ENCODE data around the gene VEZT. TPM values are rescaled to one million over a fixed set of nuclear protein-coding genes. Genes with fewer than 3 reads are reported as not detected.

Gene VEZT
- total RNA-seq, 3 donors from 2014 or later: 58.4 to 72.8 (median 61.6) TPM

- ATAC-seq: no peak
- intact Hi-C loops (cut with DNase I, micrococcal nuclease): no loop called here
Observed at GRCh38 chr12:95220726-95221125, 3.1 kb downstream of the VEZT start.

GRCh38 chr12:95224202-95225170, 6.9 kb downstream of the VEZT start:
- no peak overlapping the region for H3K4me3 ChIP-seq
- no peak for DNase-seq
- intact Hi-C loops (cut with DNase I, micrococcal nuclease): no loop called here
- ATAC-seq: no peak
- H3K9me3 ChIP-seq: no peaks in the 10 kb centered on the region
- no peaks in the 10 kb centered on the region for H3K36me3 ChIP-seq (ENCODE audit: low read depth)
- TF ChIP-seq CTCF (IDR thresholded peaks at IDR 0.05): no peak
- peaks cover 5% of the 10 kb centered on the region for H3K4me1 ChIP-seq (ENCODE audit: low read depth)

More at GRCh38 chr12:95220726-95221125, 3.1 kb downstream of the VEZT start:
- H3K9me3 ChIP-seq: no peaks in the 10 kb centered on the region
- peaks cover 10% of the 10 kb centered on the region for H3K4me1 ChIP-seq (ENCODE audit: low read depth)
- no peak for DNase-seq
- H3K36me3 ChIP-seq (ENCODE audit: low read depth): no peaks in the 10 kb centered on the region
- no peak for TF ChIP-seq CTCF (IDR thresholded peaks at IDR 0.05)
- H3K4me3 ChIP-seq: no peak overlapping the region

- intact Hi-C loops (cut with DNase I, micrococcal nuclease): no loop called here
- H3K4me1 ChIP-seq (ENCODE audit: low read depth): peaks cover 4% of the 10 kb centered on the region
- ATAC-seq (no peak), DNase-seq (no peak)
- H3K9me3 ChIP-seq: no peaks in the 10 kb centered on the region
- no peak overlapping the region for H3K4me3 ChIP-seq
- TF ChIP-seq CTCF (IDR thresholded peaks at IDR 0.05): no peak
- H3K36me3 ChIP-seq (ENCODE audit: low read depth): no peaks in the 10 kb centered on the region
Observed at GRCh38 chr12:95225645-95226212, 8.1 kb downstream of the VEZT start.

- no peak for TF ChIP-seq CTCF (IDR thresholded peaks at IDR 0.05)
- H3K9me3 ChIP-seq: no peaks in the 10 kb centered on the region
- peaks cover 4% of the 10 kb centered on the region for H3K4me1 ChIP-seq (ENCODE audit: low read depth)
- no peak overlapping the region for H3K4me3 ChIP-seq
- ATAC-seq: no peak
- DNase-seq: no peak
- intact Hi-C loops (cut with DNase I, micrococcal nuclease): no loop called here
- no peaks in the 10 kb centered on the region for H3K36me3 ChIP-seq (ENCODE audit: low read depth)
Observed at GRCh38 chr12:95227818-95228356, 10.3 kb downstream of the VEZT start.

DNA sequence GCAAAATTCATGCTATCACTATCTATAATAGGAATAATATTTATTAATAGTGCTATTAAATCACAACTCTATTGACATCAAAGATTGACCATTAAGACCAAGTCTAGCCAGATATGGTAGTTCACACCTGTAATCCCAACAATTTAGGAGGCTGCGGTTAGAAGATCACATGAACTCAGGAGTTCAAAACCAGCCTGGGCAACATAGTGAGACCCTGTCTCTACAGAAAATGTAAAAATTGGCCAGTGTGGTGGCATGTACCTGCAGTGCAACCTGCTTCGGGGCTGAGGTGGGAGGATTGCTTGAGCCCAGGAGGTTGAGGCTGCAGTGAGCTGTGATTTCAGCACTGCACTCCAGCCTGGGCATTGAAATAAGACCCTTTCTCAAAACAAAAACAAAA, 11.0 kb downstream of the VEZT start:
- DNase-seq (no peak), ATAC-seq (no peak)
- no peaks in the 10 kb centered on the region for H3K36me3 ChIP-seq (ENCODE audit: low read depth)
- H3K4me1 ChIP-seq (ENCODE audit: low read depth): peaks cover 4% of the 10 kb centered on the region
- no peak for TF ChIP-seq CTCF (IDR thresholded peaks at IDR 0.05)
- intact Hi-C loops (cut with DNase I, micrococcal nuclease): no loop called here
- no peak overlapping the region for H3K4me3 ChIP-seq
- H3K9me3 ChIP-seq: no peaks in the 10 kb centered on the region

Data from mucosa of descending colon (tissue), 3 donors.